ENCODE results near the gene VWC2.

- no peak for TF ChIP-seq RXRA (IDR thresholded peaks at IDR 0.05; ENCODE audit: insufficient read depth, low read depth, low read length)
- TF ChIP-seq BRCA1 (IDR thresholded peaks at IDR 0.05; ENCODE audit: low read depth, low read length) = no peak
These were observed 67.4 kb downstream of the VWC2 start for GRCh38 chr7:49840751-49841405.

All from H1 (cell line).